Vagina (tissue), 2 donors: ENCODE results near the gene SEPTIN5. TPM values are rescaled to one million over a fixed set of nuclear protein-coding genes. Genes with fewer than 3 reads are reported as not detected.
A peak's percentile ranks its signal among the peaks of the same experiment; 100 is the strongest.

Experiments
- DNase-seq, 2 donors: peaks; one replicate each; pipeline ENCODE4 v3.0.0-alpha.2; 2017; ENCODE audit errors: extremely low spot score in 2 of 2
- H3K27ac ChIP-seq: fragments of 200-600 bp; sonication (generic); one replicate; pipeline ENCODE4 v1.5.1; 2019
- H3K27me3 ChIP-seq: fragments of 200-600 bp; sonication (generic); one replicate; pipeline ENCODE4 v1.5.1; 2019
- H3K36me3 ChIP-seq, 2 donors: fragments of 200-600 bp; sonication (generic); one replicate each; pipeline ENCODE4 v1.5.1; 2017 to 2019
- H3K4me1 ChIP-seq: fragments of 200-600 bp; sonication (generic); one replicate; pipeline ENCODE4 v1.5.1; 2019
- H3K4me3 ChIP-seq, 2 donors: fragments of 200-600 bp; sonication (generic); 1 replicate in 1 of 2; 2 replicates in 1 of 2; pipeline ENCODE4 v1.5.1; 2016 to 2019
- H3K9me3 ChIP-seq: fragments of 200-600 bp; sonication (generic); one replicate; pipeline ENCODE4 v1.5.1; 2019
- POLR2A ChIP-seq, 2 donors: fragments of 450-650 bp; IDR thresholded peaks; one replicate each; pipeline ENCODE4 v1.6.1; 2017; ENCODE audit warnings: antibody characterized with exemption in 2 of 2, mild to moderate bottlenecking in 2 of 2, moderate library complexity in 2 of 2
- POLR2AphosphoS5 ChIP-seq, 2 donors: sonication (generic); formaldehyde crosslinking; IDR thresholded peaks; one replicate each; pipeline ENCODE4 v1.9.0; 2017; ENCODE audit warnings: antibody characterized with exemption in 2 of 2, mild to moderate bottlenecking in 2 of 2, low read depth in 1 of 2; ENCODE audit not compliant: insufficient read depth in 1 of 2
- intact Hi-C: fragments of 100-400 bp; cut with DNase I; formaldehyde crosslinking; loops from one replicate; pipeline ENCODE4 v1.15.1; 2023
- total RNA-seq: library from RNA; depleted of rRNA; stranded (reverse); fragments of >200 nt; gene quantifications from one replicate; pipeline ENCODE4 v1.2.3, GENCODE V29; 2016
- TF ChIP-seq, protein P1 (sequence below), 3 experiments: fragments of 450-650 bp in 2 of 3; fragments of 200-600 bp in 1 of 3; sonication (generic) in 1 of 3; IDR thresholded peaks; one replicate each; pipeline ENCODE4 v1.5.1; 2017 to 2019; ENCODE audit warnings: antibody characterized with exemption in 3 of 3, mild to moderate bottlenecking in 2 of 3, moderate library complexity in 2 of 3

The SEPTIN5 gene
- total RNA-seq, 1 donor from 2014 or later = 67.3 TPM

DNA sequence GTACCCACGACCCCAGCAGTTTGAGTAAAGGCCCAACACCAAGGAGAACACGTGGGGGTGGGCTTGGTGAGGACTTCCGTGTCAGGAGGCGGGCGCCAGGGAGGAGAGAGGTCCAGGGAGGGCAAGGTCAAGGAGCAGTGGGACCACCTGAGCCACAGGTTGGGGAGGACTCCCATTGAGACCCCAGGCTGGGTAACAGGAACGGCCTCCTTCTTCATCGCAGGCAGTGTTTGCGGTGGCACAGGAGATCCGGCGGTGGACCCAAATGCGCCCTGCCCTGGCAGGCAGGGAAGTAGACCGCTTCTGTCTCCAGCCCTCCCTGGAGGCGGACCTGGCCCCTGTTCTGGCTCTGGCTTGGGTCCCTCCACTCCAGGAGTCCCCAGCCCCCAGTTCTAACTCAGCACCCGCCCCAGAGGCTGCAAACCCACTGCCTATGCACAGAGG, 40.4 kb downstream of the SEPTIN5 start:
- H3K4me1 ChIP-seq = peaks cover 39% of the 10 kb centered on the region
- H3K27me3 ChIP-seq = peaks cover 13% of the 10 kb centered on the region
- H3K36me3 ChIP-seq = no peaks in the 10 kb centered on the region
- no peak overlapping the region for H3K27ac ChIP-seq
- intact Hi-C loops = no loop called here
- no peak for DNase-seq
- no peaks in the 10 kb centered on the region for H3K9me3 ChIP-seq
- H3K4me3 ChIP-seq = peak overlapping the region in 1 of 2 donors; percentile 5
- no peak for TF ChIP-seq POLR2AphosphoS5 (IDR thresholded peaks at IDR 0.05; ENCODE audit: insufficient read depth in 1 of 2, low read depth in 1 of 2)

- H3K4me1 ChIP-seq = peaks cover 44% of the 10 kb centered on the region
Observed at GRCh38 chr22:19755145-19755710, 40.9 kb downstream of the SEPTIN5 start.

GRCh38 chr22:19755722-19756287, 41.5 kb downstream of the SEPTIN5 start:
- Histone ChIP-seq H3K4me3 (peak overlapping the region in 1 of 2 donors; percentile 5), H3K9me3 (no peaks in the 10 kb centered on the region), H3K27me3 (peaks cover 13% of the 10 kb centered on the region), H3K27ac (no peak overlapping the region), H3K4me1 (peaks cover 44% of the 10 kb centered on the region), H3K36me3 (no peaks in the 10 kb centered on the region)
- no peak for TF ChIP-seq POLR2AphosphoS5 (IDR thresholded peaks at IDR 0.05; ENCODE audit: insufficient read depth in 1 of 2, low read depth in 1 of 2)
- no peak for TF ChIP-seq POLR2A (IDR thresholded peaks at IDR 0.05)
- TF ChIP-seq, protein P1, sequence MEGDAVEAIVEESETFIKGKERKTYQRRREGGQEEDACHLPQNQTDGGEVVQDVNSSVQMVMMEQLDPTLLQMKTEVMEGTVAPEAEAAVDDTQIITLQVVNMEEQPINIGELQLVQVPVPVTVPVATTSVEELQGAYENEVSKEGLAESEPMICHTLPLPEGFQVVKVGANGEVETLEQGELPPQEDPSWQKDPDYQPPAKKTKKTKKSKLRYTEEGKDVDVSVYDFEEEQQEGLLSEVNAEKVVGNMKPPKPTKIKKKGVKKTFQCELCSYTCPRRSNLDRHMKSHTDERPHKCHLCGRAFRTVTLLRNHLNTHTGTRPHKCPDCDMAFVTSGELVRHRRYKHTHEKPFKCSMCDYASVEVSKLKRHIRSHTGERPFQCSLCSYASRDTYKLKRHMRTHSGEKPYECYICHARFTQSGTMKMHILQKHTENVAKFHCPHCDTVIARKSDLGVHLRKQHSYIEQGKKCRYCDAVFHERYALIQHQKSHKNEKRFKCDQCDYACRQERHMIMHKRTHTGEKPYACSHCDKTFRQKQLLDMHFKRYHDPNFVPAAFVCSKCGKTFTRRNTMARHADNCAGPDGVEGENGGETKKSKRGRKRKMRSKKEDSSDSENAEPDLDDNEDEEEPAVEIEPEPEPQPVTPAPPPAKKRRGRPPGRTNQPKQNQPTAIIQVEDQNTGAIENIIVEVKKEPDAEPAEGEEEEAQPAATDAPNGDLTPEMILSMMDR (IDR thresholded peaks at IDR 0.05) = no peak
- intact Hi-C loops = no loop called here
- DNase-seq = no peak

More at GRCh38 chr22:19755145-19755710, 40.9 kb downstream of the SEPTIN5 start:
- Histone ChIP-seq H3K27ac (no peak overlapping the region), H3K27me3 (peaks cover 13% of the 10 kb centered on the region), H3K4me3 (peak overlapping the region in 1 of 2 donors; percentile 5), H3K36me3 (no peaks in the 10 kb centered on the region), H3K9me3 (no peaks in the 10 kb centered on the region)
- DNase-seq = no peak
- intact Hi-C loops = no loop called here
- TF ChIP-seq, protein P1 (IDR thresholded peaks at IDR 0.05) = no peak
- TF ChIP-seq POLR2A (IDR thresholded peaks at IDR 0.05) = no peak
- no peak for TF ChIP-seq POLR2AphosphoS5 (IDR thresholded peaks at IDR 0.05; ENCODE audit: insufficient read depth in 1 of 2, low read depth in 1 of 2)

- Histone ChIP-seq H3K27ac (no peak overlapping the region), H3K4me3 (peak overlapping the region; percentile 22 to 36), H3K9me3 (no peaks in the 10 kb centered on the region), H3K36me3 (no peaks in the 10 kb centered on the region), H3K4me1 (peaks cover 44% of the 10 kb centered on the region), H3K27me3 (peaks cover 13% of the 10 kb centered on the region)
- DNase-seq = no peak
- no peak for TF ChIP-seq POLR2A (IDR thresholded peaks at IDR 0.05)
- TF ChIP-seq, protein P1 (IDR thresholded peaks at IDR 0.05) = peak in 2 of 3 experiments; percentile 43 to 44
- intact Hi-C loops = no loop called here
Observed at GRCh38 chr22:19756288-19757128, 42.2 kb downstream of the SEPTIN5 start.

GRCh38 chr22:19757140-19757984, 43.1 kb downstream of the SEPTIN5 start:
- peaks cover 13% of the 10 kb centered on the region for H3K27me3 ChIP-seq
- H3K4me3 ChIP-seq = peak overlapping the region; percentile 22 to 36
- intact Hi-C loops = no loop called here
- no peaks in the 10 kb centered on the region for H3K36me3 ChIP-seq
- DNase-seq = no peak
- peaks cover 44% of the 10 kb centered on the region for H3K4me1 ChIP-seq
- H3K9me3 ChIP-seq = no peaks in the 10 kb centered on the region
- TF ChIP-seq, protein P1 (IDR thresholded peaks at IDR 0.05) = no peak
- no peak for TF ChIP-seq POLR2A (IDR thresholded peaks at IDR 0.05)
- no peak for TF ChIP-seq POLR2AphosphoS5 (IDR thresholded peaks at IDR 0.05; ENCODE audit: insufficient read depth in 1 of 2, low read depth in 1 of 2)
- H3K27ac ChIP-seq = no peak overlapping the region
